ENCODE measurements around the gene HJURP.

The HJURP gene

DNA sequence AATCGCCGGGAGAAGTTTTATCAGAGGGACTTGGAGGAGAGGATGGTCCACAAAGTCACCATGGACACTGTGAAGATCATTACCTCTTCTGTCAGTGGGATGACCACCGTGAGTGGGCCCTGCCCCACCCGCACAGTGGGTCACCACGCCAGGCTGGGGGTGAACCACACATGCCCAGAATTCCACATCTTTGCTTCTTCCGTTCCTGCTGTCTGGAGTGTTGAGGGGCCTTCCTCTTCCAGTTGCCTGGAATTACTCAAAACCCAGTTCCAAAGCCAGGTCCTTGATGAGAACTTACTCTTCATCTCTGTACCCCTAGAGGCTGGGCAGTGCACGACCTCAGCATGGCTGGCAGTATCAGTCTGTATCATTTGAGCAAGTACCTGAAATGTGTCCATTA, 54.1 kb downstream of the HJURP start:
- Histone ChIP-seq H3K36me3 (ENCODE audit: control insufficient read depth in 2 of 2, insufficient read depth in 2 of 2, low read length in 2 of 2) (no peaks in the 10 kb centered on the region), H3K9me3 (ENCODE audit: control insufficient read depth in 2 of 2, low read length in 2 of 2) (peaks cover 0 to 2% of the 10 kb centered on the region in 2 donors), H3K9ac (ENCODE audit: low read length in 2 of 2) (no peak overlapping the region), H3K4me1 (ENCODE audit: control insufficient read depth, insufficient read depth, low read length) (no peaks in the 10 kb centered on the region), H3K27me3 (ENCODE audit: control insufficient read depth in 1 of 2, insufficient read depth in 2 of 2, low read length in 2 of 2) (peaks cover 0 to 2% of the 10 kb centered on the region in 2 donors), H3K27ac (ENCODE audit: low read length) (no peak overlapping the region), H3K4me3 (ENCODE audit: low read length in 2 of 2) (no peak overlapping the region)

DNA sequence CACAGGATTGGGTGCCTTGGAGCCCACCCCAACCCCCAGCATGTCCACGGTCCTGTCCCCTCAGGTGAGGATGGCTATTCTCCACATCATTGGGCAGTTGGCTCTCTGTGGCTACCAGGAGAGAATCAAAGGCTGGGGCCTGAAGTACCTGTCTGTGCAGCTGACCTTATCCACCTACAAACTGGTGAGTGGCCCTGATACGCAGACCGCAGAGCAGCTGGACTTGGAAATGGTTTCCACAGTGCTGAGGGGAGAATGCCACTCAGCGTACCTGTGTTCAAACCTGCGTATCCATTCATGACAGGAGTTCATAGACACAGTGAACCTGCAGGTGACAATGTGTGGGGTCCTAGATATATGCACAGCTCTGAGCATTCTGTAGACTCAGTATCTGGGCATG, 54.6 kb downstream of the HJURP start:
- H3K4me3 ChIP-seq (ENCODE audit: low read length in 2 of 2) = no peak overlapping the region

DNA sequence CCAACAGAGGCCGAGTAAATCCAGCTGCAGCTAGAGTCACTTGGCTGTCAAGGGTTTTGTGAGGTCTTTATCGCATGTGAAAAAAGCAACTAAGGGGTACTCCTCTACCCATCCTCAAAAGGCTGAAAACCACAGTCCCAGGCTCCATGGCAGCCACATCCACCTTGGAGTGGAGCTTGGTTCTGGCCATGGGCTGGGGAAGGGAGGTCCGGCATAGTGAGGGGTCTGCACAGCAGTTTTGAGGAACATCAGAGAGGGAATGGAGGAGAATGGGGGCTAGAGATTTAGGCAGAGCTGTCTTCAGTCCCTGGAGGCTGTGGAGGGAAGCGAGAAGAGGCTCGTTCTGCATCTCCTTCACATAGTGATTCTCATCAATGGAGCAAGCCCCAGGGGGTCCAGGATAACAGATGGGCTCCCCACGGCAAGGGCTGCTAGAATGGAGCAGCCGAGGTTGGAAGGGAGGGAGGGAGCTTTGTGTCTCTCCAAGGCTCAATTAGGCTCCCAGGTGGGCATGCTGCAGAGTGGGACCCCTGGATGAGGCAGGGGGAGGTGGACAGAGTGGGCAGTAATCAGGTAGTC, 55.2 kb downstream of the HJURP start:
- Histone ChIP-seq H3K4me3 (ENCODE audit: low read length in 2 of 2) (no peak overlapping the region), H3K4me1 (ENCODE audit: control insufficient read depth, insufficient read depth, low read length) (no peaks in the 10 kb centered on the region), H3K9me3 (ENCODE audit: control insufficient read depth in 2 of 2, low read length in 2 of 2) (peaks cover 0 to 2% of the 10 kb centered on the region in 2 donors), H3K27ac (ENCODE audit: low read length) (no peak overlapping the region), H3K36me3 (ENCODE audit: control insufficient read depth in 2 of 2, insufficient read depth in 2 of 2, low read length in 2 of 2) (no peaks in the 10 kb centered on the region), H3K27me3 (ENCODE audit: control insufficient read depth in 1 of 2, insufficient read depth in 2 of 2, low read length in 2 of 2) (no peaks in the 10 kb centered on the region), H3K9ac (ENCODE audit: low read length in 2 of 2) (no peak overlapping the region)

More for the DNA sequence above, 54.6 kb downstream of the HJURP start:
- Histone ChIP-seq H3K4me1 (ENCODE audit: control insufficient read depth, insufficient read depth, low read length) (no peaks in the 10 kb centered on the region), H3K9ac (ENCODE audit: low read length in 2 of 2) (no peak overlapping the region), H3K27me3 (ENCODE audit: control insufficient read depth in 1 of 2, insufficient read depth in 2 of 2, low read length in 2 of 2) (no peaks in the 10 kb centered on the region), H3K36me3 (ENCODE audit: control insufficient read depth in 2 of 2, insufficient read depth in 2 of 2, low read length in 2 of 2) (no peaks in the 10 kb centered on the region), H3K9me3 (ENCODE audit: control insufficient read depth in 2 of 2, low read length in 2 of 2) (peaks cover 0 to 2% of the 10 kb centered on the region in 2 donors), H3K27ac (ENCODE audit: low read length) (no peak overlapping the region)

DNA sequence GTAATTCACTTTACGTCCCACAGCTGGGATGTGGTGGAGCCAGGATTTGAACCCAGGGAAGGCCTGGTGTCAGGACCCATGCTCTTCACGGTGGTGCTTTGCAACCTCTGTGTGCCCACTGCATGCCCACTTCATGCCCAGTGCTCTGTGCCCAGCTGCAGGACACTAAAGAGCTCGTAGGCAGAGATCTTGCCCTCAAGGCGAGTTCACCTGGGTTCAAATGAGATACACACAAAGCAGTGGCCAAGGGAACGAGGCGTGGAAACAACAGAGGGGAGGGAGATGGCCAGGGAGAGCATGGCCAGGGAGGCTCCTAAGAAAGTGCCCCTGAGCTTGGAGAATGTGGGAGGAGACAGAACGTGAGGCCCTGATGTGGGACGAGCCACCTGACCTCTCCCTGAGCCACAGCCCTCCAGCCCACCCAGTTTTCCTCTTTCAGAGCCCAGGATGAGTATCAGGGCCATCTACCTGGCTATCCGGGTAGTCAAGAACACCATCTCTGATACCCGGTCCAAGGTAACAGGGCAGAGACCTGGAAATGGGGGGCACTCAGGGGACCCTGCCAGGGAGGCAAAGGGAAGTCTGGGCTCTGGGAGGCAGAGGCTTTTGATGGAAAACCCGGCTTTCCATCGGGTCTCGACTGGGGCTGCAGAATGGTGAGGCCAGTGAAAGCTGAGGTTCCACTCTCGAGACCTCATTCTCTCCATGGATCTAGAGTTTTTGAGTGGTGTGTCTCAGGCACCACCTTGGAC, 55.8 kb downstream of the HJURP start:
- Histone ChIP-seq H3K27ac (ENCODE audit: low read length) (no peak overlapping the region), H3K4me3 (ENCODE audit: low read length in 2 of 2) (no peak overlapping the region), H3K27me3 (ENCODE audit: control insufficient read depth in 1 of 2, insufficient read depth in 2 of 2, low read length in 2 of 2) (no peaks in the 10 kb centered on the region), H3K36me3 (ENCODE audit: control insufficient read depth in 2 of 2, insufficient read depth in 2 of 2, low read length in 2 of 2) (no peaks in the 10 kb centered on the region), H3K9me3 (ENCODE audit: control insufficient read depth in 2 of 2, low read length in 2 of 2) (peaks cover 0 to 2% of the 10 kb centered on the region in 2 donors), H3K4me1 (ENCODE audit: control insufficient read depth, insufficient read depth, low read length) (no peaks in the 10 kb centered on the region), H3K9ac (ENCODE audit: low read length in 2 of 2) (no peak overlapping the region)

DNA sequence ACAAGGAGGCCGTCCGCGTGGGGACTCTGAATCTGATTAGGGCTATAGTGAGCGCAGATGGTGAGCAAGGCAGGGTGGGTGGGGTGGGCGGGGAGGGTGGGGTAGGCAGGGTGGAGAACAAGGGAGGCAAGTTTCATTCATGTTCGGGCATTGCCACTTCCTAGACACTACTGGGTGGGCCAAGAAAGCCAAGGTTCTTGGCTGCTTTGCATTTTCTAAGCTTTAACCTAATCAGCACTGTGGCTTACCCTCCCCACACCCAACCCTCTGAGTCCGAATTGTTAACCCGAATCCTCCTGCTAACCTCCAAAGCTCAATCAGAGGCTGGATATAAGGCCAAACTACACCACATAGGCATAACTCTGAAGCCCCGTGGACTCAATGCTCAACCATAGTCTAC, 58.1 kb downstream of the HJURP start:
- no peak overlapping the region for H3K4me3 ChIP-seq (ENCODE audit: low read length in 2 of 2)
- no peaks in the 10 kb centered on the region for H3K4me1 ChIP-seq (ENCODE audit: control insufficient read depth, insufficient read depth, low read length)
- H3K36me3 ChIP-seq (ENCODE audit: control insufficient read depth in 2 of 2, insufficient read depth in 2 of 2, low read length in 2 of 2) = no peaks in the 10 kb centered on the region
- H3K27ac ChIP-seq (ENCODE audit: low read length) = no peak overlapping the region
- peaks cover 0 to 2% of the 10 kb centered on the region in 2 donors for H3K9me3 ChIP-seq (ENCODE audit: control insufficient read depth in 2 of 2, low read length in 2 of 2)
- H3K9ac ChIP-seq (ENCODE audit: low read length in 2 of 2) = no peak overlapping the region
- peaks cover 0 to 2% of the 10 kb centered on the region in 2 donors for H3K27me3 ChIP-seq (ENCODE audit: control insufficient read depth in 1 of 2, insufficient read depth in 2 of 2, low read length in 2 of 2)

DNA sequence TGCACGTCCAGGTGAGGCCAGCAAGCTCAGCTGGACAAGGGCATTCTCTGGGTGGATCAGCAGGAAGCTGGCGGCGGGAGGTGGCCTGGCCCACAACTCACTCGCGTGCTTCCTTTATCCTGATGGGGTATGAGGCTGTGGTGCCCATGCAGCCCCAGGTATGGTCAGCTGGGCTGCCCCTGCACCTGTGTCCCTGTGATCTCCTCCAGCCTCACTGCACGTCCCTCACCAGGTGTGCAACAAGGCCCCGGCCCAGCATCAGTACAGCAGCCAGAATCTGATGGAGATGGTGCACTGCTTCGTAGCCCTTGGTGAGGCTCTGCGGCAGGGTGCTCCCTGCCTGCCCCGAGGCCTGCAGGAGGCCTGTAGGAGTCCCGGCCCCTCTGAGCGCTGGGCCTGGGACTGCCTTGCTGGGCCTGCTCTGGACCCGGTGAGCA, 58.6 kb downstream of the HJURP start:
- Histone ChIP-seq H3K27me3 (ENCODE audit: control insufficient read depth in 1 of 2, insufficient read depth in 2 of 2, low read length in 2 of 2) (peaks cover 0 to 2% of the 10 kb centered on the region in 2 donors), H3K4me3 (ENCODE audit: low read length in 2 of 2) (no peak overlapping the region), H3K9ac (ENCODE audit: low read length in 2 of 2) (no peak overlapping the region), H3K36me3 (ENCODE audit: control insufficient read depth in 2 of 2, insufficient read depth in 2 of 2, low read length in 2 of 2) (no peaks in the 10 kb centered on the region), H3K27ac (ENCODE audit: low read length) (no peak overlapping the region), H3K9me3 (ENCODE audit: control insufficient read depth in 2 of 2, low read length in 2 of 2) (peaks cover 0 to 2% of the 10 kb centered on the region in 2 donors), H3K4me1 (ENCODE audit: control insufficient read depth, insufficient read depth, low read length) (no peaks in the 10 kb centered on the region)

DNA sequence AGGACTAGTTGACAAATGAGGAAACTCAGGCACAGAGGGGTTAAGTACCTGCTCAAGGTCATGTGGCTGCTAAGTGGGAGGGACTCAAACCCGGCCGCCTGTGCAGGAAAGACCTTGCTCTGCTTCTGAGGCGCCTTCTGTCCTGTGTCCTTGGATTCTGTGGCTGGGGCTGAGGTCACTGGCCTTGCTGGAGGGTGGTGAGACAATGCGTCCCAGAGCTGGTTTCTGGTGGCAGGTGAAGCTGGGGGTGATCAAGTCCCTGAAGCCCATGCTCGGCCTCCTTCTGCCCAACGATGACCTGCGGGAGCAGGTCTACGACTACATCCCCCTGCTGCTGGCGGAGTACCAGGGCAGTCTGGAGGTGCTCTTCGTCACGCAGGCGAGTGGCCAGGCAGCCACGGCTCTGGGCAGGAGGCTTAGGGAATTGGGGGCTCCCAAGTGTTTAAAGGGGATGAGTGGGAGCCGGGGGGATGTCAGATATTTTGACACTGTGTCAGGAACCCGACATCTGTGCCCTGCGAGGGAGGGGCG, 60.1 kb downstream of the HJURP start:
- H3K4me3 ChIP-seq (ENCODE audit: low read length in 2 of 2) = no peak overlapping the region
- no peaks in the 10 kb centered on the region for H3K36me3 ChIP-seq (ENCODE audit: control insufficient read depth in 2 of 2, insufficient read depth in 2 of 2, low read length in 2 of 2)
- H3K9ac ChIP-seq (ENCODE audit: low read length in 2 of 2) = no peak overlapping the region
- peaks cover 0 to 2% of the 10 kb centered on the region in 2 donors for H3K9me3 ChIP-seq (ENCODE audit: control insufficient read depth in 2 of 2, low read length in 2 of 2)
- no peaks in the 10 kb centered on the region for H3K4me1 ChIP-seq (ENCODE audit: control insufficient read depth, insufficient read depth, low read length)
- H3K27ac ChIP-seq (ENCODE audit: low read length) = no peak overlapping the region
- H3K27me3 ChIP-seq (ENCODE audit: control insufficient read depth in 1 of 2, insufficient read depth in 2 of 2, low read length in 2 of 2) = peaks cover 0 to 2% of the 10 kb centered on the region in 2 donors

DNA sequence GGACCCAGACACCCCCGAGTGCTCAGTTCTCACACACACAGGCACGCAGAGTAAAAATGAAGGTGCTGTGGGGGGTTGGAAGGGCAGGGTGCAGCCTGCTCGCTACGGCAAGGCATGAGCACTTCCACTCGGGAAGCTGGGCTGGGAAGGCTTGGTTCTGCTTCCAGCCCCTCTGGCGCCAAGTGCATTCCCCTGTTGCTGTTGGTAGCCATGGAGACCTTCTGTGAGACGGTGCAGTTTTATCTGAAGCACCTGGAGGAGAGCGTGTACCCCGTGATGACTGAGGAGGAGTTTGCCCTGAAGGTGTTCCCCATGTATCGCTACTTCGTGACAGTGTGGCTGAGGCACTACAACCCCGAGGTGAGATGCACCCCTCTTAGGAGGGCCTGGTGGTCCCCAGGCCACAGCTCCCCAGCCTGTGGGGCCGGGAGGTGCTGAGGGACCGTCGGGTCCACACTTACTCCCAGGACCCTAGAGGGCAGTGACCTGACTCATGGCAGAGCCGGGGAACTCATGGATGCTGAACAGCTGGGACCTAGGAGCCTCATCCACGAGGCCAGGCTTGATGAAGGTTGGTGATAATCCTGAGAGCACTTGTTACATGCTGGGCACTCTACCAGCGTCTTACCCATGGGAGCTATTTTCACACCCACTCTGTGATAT, 60.7 kb downstream of the HJURP start:
- Histone ChIP-seq H3K4me3 (ENCODE audit: low read length in 2 of 2) (no peak overlapping the region), H3K4me1 (ENCODE audit: control insufficient read depth, insufficient read depth, low read length) (no peaks in the 10 kb centered on the region)

DNA sequence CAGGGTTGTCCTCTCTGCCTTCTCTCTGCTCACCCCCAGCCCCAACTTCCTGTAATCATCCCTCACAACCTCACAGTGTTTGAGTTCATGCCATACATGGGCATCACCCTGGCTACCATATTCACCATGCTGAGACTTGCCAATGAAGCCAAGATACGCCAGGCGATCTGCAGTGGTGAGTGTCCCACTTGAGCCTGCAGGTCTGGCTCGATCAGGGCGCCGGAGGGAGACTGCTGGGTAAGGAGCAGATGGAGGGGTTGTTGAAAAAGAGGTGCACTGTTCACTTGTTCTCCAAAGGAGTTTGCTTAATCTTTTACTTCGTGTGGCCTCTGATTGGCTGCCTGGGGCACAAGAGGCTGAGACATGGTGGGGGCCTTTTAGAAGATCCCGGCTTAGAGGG, 61.6 kb downstream of the HJURP start:
- Histone ChIP-seq H3K4me1 (ENCODE audit: control insufficient read depth, insufficient read depth, low read length) (no peaks in the 10 kb centered on the region), H3K9ac (ENCODE audit: low read length in 2 of 2) (no peak overlapping the region), H3K4me3 (ENCODE audit: low read length in 2 of 2) (no peak overlapping the region), H3K27me3 (ENCODE audit: control insufficient read depth in 1 of 2, insufficient read depth in 2 of 2, low read length in 2 of 2) (peaks cover 0 to 2% of the 10 kb centered on the region in 2 donors), H3K36me3 (ENCODE audit: control insufficient read depth in 2 of 2, insufficient read depth in 2 of 2, low read length in 2 of 2) (no peaks in the 10 kb centered on the region), H3K27ac (ENCODE audit: low read length) (no peak overlapping the region), H3K9me3 (ENCODE audit: control insufficient read depth in 2 of 2, low read length in 2 of 2) (no peaks in the 10 kb centered on the region)

More for the DNA sequence above, 60.7 kb downstream of the HJURP start:
- H3K36me3 ChIP-seq (ENCODE audit: control insufficient read depth in 2 of 2, insufficient read depth in 2 of 2, low read length in 2 of 2) = no peaks in the 10 kb centered on the region
- H3K27me3 ChIP-seq (ENCODE audit: control insufficient read depth in 1 of 2, insufficient read depth in 2 of 2, low read length in 2 of 2) = peaks cover 0 to 2% of the 10 kb centered on the region in 2 donors
- H3K9ac ChIP-seq (ENCODE audit: low read length in 2 of 2) = no peak overlapping the region
- H3K27ac ChIP-seq (ENCODE audit: low read length) = no peak overlapping the region
- peaks cover 0 to 2% of the 10 kb centered on the region in 2 donors for H3K9me3 ChIP-seq (ENCODE audit: control insufficient read depth in 2 of 2, low read length in 2 of 2)

DNA sequence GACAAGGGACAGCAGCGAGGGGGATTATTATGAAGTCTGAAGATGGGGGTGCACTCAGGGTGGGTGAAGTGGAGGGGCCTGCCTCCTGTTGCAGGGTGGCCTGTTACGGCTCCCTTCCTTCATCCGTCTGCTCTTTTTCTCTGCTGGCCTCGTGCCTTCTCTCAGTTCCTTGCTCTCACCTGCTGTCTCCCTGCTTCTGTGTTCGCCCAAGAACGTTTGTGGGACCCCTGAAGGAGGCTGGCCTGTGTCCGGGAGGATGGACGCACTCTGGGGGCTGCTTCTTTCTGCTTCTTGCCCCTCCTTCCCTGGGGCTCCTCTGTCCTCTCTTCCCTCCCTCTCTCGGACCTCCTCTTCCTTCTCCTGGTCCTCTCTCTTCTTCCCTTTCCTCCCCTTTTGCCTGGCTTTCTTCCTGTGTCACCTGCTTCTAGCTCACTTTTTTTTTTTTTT, 62.4 kb downstream of the HJURP start:
- H3K9ac ChIP-seq (ENCODE audit: low read length in 2 of 2) = no peak overlapping the region
- no peaks in the 10 kb centered on the region for H3K36me3 ChIP-seq (ENCODE audit: control insufficient read depth in 2 of 2, insufficient read depth in 2 of 2, low read length in 2 of 2)
- no peaks in the 10 kb centered on the region for H3K9me3 ChIP-seq (ENCODE audit: control insufficient read depth in 2 of 2, low read length in 2 of 2)
- no peaks in the 10 kb centered on the region for H3K4me1 ChIP-seq (ENCODE audit: control insufficient read depth, insufficient read depth, low read length)
- H3K4me3 ChIP-seq (ENCODE audit: low read length in 2 of 2) = no peak overlapping the region
- no peak overlapping the region for H3K27ac ChIP-seq (ENCODE audit: low read length)
- H3K27me3 ChIP-seq (ENCODE audit: control insufficient read depth in 1 of 2, insufficient read depth in 2 of 2, low read length in 2 of 2) = peaks cover 0 to 2% of the 10 kb centered on the region in 2 donors

All from stomach smooth muscle (tissue), 2 donors.